ENCODE results near the gene SPARCL1.
"Not testable (repeated sequence)": the region's sequence is repeated elsewhere in the genome, so short reads cannot be mapped to it uniquely, and the experiment has no call there.

The SPARCL1 gene

DNA sequence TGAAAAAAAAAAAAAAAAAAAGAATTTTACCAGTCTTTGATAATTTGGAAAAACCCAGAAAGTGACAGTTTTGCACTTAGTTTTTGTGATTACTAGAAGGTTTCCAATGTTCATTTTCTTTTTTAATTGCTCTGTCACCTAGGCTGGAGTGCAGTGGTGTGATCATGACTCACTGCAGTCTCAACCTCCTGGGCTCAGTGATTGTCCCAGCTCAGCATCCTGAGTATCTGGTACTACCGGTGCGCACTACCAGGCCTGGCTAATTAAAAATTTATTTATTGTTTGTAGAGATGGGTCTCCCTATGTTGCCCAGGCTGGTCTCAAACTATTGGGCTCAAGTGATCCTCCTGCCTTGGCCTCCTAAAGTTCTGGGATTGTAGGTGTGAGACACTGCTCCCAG lies 103.5 kb downstream of the SPARCL1 start:
- H3K36me3 ChIP-seq (ENCODE audit: control insufficient read depth, insufficient read depth, low read length), result no peaks in the 10 kb centered on the region
- H3K4me1 ChIP-seq, result peaks cover 2% of the 10 kb centered on the region
- no peak overlapping the region for H3K9ac ChIP-seq
- no peaks in the 10 kb centered on the region for H3K9me3 ChIP-seq (ENCODE audit: control insufficient read depth, low read length)
- peaks cover 12% of the 10 kb centered on the region for H3K79me2 ChIP-seq
- H2AFZ ChIP-seq, result no peak overlapping the region
- H3K27me3 ChIP-seq (ENCODE audit: control insufficient read depth, insufficient read depth, low read length), result no peaks in the 10 kb centered on the region
- H3K4me2 ChIP-seq (ENCODE audit: low read length), result no peak overlapping the region
- TF ChIP-seq, protein P1, sequence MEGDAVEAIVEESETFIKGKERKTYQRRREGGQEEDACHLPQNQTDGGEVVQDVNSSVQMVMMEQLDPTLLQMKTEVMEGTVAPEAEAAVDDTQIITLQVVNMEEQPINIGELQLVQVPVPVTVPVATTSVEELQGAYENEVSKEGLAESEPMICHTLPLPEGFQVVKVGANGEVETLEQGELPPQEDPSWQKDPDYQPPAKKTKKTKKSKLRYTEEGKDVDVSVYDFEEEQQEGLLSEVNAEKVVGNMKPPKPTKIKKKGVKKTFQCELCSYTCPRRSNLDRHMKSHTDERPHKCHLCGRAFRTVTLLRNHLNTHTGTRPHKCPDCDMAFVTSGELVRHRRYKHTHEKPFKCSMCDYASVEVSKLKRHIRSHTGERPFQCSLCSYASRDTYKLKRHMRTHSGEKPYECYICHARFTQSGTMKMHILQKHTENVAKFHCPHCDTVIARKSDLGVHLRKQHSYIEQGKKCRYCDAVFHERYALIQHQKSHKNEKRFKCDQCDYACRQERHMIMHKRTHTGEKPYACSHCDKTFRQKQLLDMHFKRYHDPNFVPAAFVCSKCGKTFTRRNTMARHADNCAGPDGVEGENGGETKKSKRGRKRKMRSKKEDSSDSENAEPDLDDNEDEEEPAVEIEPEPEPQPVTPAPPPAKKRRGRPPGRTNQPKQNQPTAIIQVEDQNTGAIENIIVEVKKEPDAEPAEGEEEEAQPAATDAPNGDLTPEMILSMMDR (IDR thresholded peaks at IDR 0.05), result no peak
- H3K4me3 ChIP-seq (ENCODE audit: low read depth, low read length), result no peak overlapping the region
- H3K27ac ChIP-seq, result no peak overlapping the region

DNA sequence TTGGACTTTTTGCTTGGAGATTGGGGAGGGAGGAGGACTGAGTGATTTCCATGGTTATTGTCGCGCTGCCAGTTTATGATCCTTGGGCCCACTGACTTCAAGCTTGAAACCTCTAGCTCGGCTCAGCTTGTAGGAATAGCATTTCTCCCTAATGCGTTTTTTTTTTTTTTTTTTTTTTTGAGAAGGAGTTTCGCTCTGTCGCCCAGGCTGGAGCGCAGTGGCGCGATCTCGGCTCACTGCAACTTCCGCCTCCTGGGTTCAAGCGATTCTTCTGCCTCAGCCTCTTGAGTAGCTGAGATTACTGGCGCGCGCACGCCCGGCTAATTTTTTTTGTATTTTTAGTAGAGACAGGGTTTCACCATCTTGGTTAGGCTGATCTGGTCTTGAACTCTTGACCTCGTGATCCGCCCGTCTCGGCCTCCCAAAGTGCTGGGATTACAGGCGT lies 105.1 kb downstream of the SPARCL1 start:
- H3K4me2 ChIP-seq (ENCODE audit: low read length), result peak overlapping the region; percentile 89
- not testable (repeated sequence) for H3K27ac ChIP-seq

More for the DNA sequence above, 105.1 kb downstream of the SPARCL1 start:
- Histone ChIP-seq H3K79me2 (peaks cover 12% of the 10 kb centered on the region), H3K4me3 (ENCODE audit: low read depth, low read length) (peak overlapping the region; percentile 94)
- H3K27me3 ChIP-seq (ENCODE audit: control insufficient read depth, insufficient read depth, low read length); H3K4me1 ChIP-seq; H3K9me3 ChIP-seq (ENCODE audit: control insufficient read depth, low read length); H3K36me3 ChIP-seq (ENCODE audit: control insufficient read depth, insufficient read depth, low read length); H2AFZ ChIP-seq; H3K9ac ChIP-seq: not testable (repeated sequence)
